ENCODE measurements around the gene SH3YL1. TPM values are rescaled to one million over a fixed set of nuclear protein-coding genes. Genes with fewer than 3 reads are reported as not detected.

The SH3YL1 gene
- polyA plus RNA-seq, 2 of the 4 experiments (the other 2 are of a cell fraction): 12.8 to 23.9 TPM

DNA sequence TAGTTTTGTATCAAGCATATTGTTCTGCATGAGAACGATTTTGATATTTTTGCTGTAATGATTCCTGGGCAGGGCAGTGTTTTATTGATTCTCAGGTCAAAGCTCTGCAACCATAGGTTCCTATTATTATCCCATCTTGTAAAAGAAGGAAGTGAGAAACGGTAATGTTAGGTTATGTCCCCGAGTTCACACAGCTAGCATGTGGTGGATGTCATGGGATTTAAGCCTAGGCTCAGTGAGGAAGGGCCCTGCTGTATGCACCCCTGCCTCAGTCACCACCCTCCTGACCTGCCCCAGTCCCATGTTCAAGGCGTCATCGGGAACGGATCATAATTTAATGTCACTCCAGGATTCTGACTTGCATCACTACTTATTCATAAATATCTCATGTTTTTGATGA lies 11.6 kb upstream of the SH3YL1 start:
- POLR2A ChIA-PET: no interaction called here
- no peak overlapping the region for H3K4me3 ChIP-seq
- H3K4me1 ChIP-seq: peaks cover 4% of the 10 kb centered on the region; the same call in 1 of the 3 replicates
- no peak for DNase-seq (ENCODE audit: low read depth in 1 of 2, low spot score in 1 of 2)
- 86% methylated on average over 6 of the region's 6 CpGs for WGBS (ENCODE audit: missing lambda C conversion rate)
- no peak overlapping the region for H3K4me2 ChIP-seq
- TF ChIP-seq NFE2L2 (conservative IDR thresholded peaks at IDR 0.05; ENCODE audit: low read length) (no peak), ESRRA (IDR thresholded peaks at IDR 0.05; ENCODE audit: borderline replicate concordance, low read length) (no peak), ZFP36 (IDR thresholded peaks at IDR 0.05; ENCODE audit: borderline replicate concordance, partially characterized antibody) (no peak), JUN (IDR thresholded peaks at IDR 0.05) (no peak), HOXA7 (CRISPR knock-in tag; IDR thresholded peaks at IDR 0.05) (no peak), NR3C1 (IDR thresholded peaks at IDR 0.05) (no peak), RARB (CRISPR knock-in tag; IDR thresholded peaks at IDR 0.05) (no peak), JUNB (IDR thresholded peaks at IDR 0.05) (no peak), FOSL2 (IDR thresholded peaks at IDR 0.05) (no peak), FOSL2 (CRISPR knock-in tag; IDR thresholded peaks at IDR 0.05) (no peak), RAD21 (conservative IDR thresholded peaks at IDR 0.05 in 1 of 2, IDR thresholded peaks at IDR 0.05 in 1 of 2) (no peak), CHD2 (IDR thresholded peaks at IDR 0.05; ENCODE audit: low read length, partially characterized antibody) (no peak), HMGXB4 (CRISPR knock-in tag; IDR thresholded peaks at IDR 0.05; ENCODE audit: borderline replicate concordance) (no peak), ZNF302 (CRISPR knock-in tag; IDR thresholded peaks at IDR 0.05) (no peak), RCOR1 (IDR thresholded peaks at IDR 0.05; ENCODE audit: low read depth, low read length) (no peak)
- TF ChIP-seq, protein P1, sequence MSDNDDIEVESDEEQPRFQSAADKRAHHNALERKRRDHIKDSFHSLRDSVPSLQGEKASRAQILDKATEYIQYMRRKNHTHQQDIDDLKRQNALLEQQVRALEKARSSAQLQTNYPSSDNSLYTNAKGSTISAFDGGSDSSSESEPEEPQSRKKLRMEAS (IDR thresholded peaks at IDR 0.05): no peak
- CTCF ChIA-PET: interaction anchor here (1.1 to 3.5 kb wide), 2 partner anchors 13 to 14 kb away, joined by 3 to 14 read pairs; no protein-coding TSS in a partner anchor
- no peak for ATAC-seq
- no peak overlapping the region for H3K27ac ChIP-seq
- no peaks in the 10 kb centered on the region for H3K9me3 ChIP-seq
- FAIRE-seq: no peak

DNA sequence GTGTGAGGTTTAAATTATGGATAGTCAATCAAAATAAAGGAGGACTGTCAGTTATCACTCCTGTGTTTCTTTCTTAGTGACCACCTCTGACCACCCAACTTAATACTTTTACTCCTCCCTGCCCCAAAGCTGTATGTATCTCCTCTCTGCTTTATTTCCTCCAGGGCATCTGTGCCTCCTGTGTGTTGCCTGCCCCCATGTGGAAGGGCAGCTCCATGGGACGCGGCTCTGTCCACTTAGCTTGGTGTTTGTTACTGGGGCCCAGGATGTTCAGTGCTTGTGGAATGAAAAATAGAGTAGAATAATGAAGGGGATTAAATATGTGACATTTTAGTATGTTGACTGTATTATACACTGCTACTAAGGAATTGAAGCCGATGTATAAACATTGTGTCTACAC lies 10.7 kb upstream of the SH3YL1 start:
- DNase-seq (ENCODE audit: low read depth in 1 of 2, low spot score in 1 of 2) (peak in 1 of 2 experiments; percentile 25), ATAC-seq (peak; percentile 43 to 63; a peak in 2 of 6 replicates), FAIRE-seq (no peak)
- ChIA-PET POLR2A (no interaction called here), CTCF (interaction anchor here (0.7 to 3.5 kb wide), 3 partner anchors 9 to 392 kb away, joined by 3 to 14 read pairs (median 4); no protein-coding TSS in a partner anchor)
- Histone ChIP-seq H3K4me2 (no peak overlapping the region), H3K4me1 (peaks cover 4% of the 10 kb centered on the region; the same call in 1 of the 3 replicates), H3K9me3 (no peaks in the 10 kb centered on the region), H3K27ac (no peak overlapping the region), H3K4me3 (no peak overlapping the region)
- WGBS (ENCODE audit: missing lambda C conversion rate): 97% methylated on average over 3 of the region's 3 CpGs
- no peak for TF ChIP-seq RARB (CRISPR knock-in tag; IDR thresholded peaks at IDR 0.05)
- TF ChIP-seq MAFK (IDR thresholded peaks at IDR 0.05; ENCODE audit: partially characterized antibody): no peak
- no peak for TF ChIP-seq NFE2L2 (conservative IDR thresholded peaks at IDR 0.05; ENCODE audit: low read length)
- TF ChIP-seq PHF8 (IDR thresholded peaks at IDR 0.05; ENCODE audit: borderline replicate concordance, low read depth): no peak
- no peak for TF ChIP-seq RFX5 (IDR thresholded peaks at IDR 0.05)
- TF ChIP-seq JUN (IDR thresholded peaks at IDR 0.05): no peak
- no peak for TF ChIP-seq HEYL (CRISPR knock-in tag; IDR thresholded peaks at IDR 0.05)

GRCh38 chr2:273333-273732 lies 9.5 kb upstream of the SH3YL1 start:
- no peak for FAIRE-seq
- ChIA-PET CTCF (interaction anchor here (2.4 kb wide), 1 partner anchor 17 kb away, joined by 9 read pairs; no protein-coding TSS in a partner anchor), POLR2A (no interaction called here)
- Histone ChIP-seq H3K9me3 (no peaks in the 10 kb centered on the region), H3K4me1 (peaks cover 2% of the 10 kb centered on the region; the same call in 1 of the 3 replicates), H3K27ac (no peak overlapping the region), H3K4me3 (no peak overlapping the region), H3K4me2 (no peak overlapping the region)
- no peak for ATAC-seq
- DNase-seq (ENCODE audit: low read depth in 1 of 2, low spot score in 1 of 2): no peak
- WGBS (ENCODE audit: missing lambda C conversion rate): 71% methylated on average over 6 of the region's 6 CpGs
- TF ChIP-seq HMGXB4 (CRISPR knock-in tag; IDR thresholded peaks at IDR 0.05; ENCODE audit: borderline replicate concordance) (no peak), PHF8 (IDR thresholded peaks at IDR 0.05; ENCODE audit: borderline replicate concordance, low read depth) (no peak), JUNB (IDR thresholded peaks at IDR 0.05) (no peak), NFE2L2 (conservative IDR thresholded peaks at IDR 0.05; ENCODE audit: low read length) (no peak), BHLHE40 (IDR thresholded peaks at IDR 0.05; ENCODE audit: low read depth, low read length) (no peak), USF2 (IDR thresholded peaks at IDR 0.05) (no peak), E2F6 (IDR thresholded peaks at IDR 0.05; ENCODE audit: borderline replicate concordance, low read depth) (no peak), HOXB13 (CRISPR knock-in tag; IDR thresholded peaks at IDR 0.05; ENCODE audit: low read depth) (no peak), FOSL2 (IDR thresholded peaks at IDR 0.05) (no peak), FOSL2 (CRISPR knock-in tag; IDR thresholded peaks at IDR 0.05) (no peak), TP53 (CRISPR knock-in tag; IDR thresholded peaks at IDR 0.05) (no peak), MAFK (IDR thresholded peaks at IDR 0.05; ENCODE audit: partially characterized antibody) (no peak), RFX5 (IDR thresholded peaks at IDR 0.05) (no peak), EHF (CRISPR knock-in tag; IDR thresholded peaks at IDR 0.05) (no peak), HOXA7 (CRISPR knock-in tag; IDR thresholded peaks at IDR 0.05) (no peak), FOXS1 (CRISPR knock-in tag; IDR thresholded peaks at IDR 0.05) (no peak)
- TF ChIP-seq, protein P2, sequence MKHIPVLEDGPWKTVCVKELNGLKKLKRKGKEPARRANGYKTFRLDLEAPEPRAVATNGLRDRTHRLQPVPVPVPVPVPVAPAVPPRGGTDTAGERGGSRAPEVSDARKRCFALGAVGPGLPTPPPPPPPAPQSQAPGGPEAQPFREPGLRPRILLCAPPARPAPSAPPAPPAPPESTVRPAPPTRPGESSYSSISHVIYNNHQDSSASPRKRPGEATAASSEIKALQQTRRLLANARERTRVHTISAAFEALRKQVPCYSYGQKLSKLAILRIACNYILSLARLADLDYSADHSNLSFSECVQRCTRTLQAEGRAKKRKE (CRISPR knock-in tag; IDR thresholded peaks at IDR 0.05; ENCODE audit: low read depth): no peak
